ENCODE data around the gene EHD4.

DNA sequence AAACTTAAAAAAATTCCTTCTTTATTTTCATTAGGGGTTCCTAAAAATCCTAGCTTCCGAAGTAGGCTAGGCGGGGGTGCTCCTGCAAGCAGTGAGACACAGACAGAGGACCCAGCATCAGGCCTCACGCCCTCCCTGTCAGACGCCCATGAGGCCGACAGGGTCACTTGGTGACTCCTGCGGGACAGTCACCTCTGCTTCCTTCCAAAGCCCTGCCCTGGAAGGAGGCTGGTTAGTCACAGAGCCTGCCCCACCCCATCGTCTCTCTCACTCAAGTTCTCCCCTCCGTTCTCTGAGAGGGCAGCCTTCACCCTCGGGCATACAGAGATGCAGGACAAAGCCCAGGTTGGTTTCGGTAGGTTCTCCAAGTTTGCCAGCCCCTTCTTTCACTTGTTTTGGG is 38.6 kb downstream of the EHD4 start:
- TF ChIP-seq, protein P1, sequence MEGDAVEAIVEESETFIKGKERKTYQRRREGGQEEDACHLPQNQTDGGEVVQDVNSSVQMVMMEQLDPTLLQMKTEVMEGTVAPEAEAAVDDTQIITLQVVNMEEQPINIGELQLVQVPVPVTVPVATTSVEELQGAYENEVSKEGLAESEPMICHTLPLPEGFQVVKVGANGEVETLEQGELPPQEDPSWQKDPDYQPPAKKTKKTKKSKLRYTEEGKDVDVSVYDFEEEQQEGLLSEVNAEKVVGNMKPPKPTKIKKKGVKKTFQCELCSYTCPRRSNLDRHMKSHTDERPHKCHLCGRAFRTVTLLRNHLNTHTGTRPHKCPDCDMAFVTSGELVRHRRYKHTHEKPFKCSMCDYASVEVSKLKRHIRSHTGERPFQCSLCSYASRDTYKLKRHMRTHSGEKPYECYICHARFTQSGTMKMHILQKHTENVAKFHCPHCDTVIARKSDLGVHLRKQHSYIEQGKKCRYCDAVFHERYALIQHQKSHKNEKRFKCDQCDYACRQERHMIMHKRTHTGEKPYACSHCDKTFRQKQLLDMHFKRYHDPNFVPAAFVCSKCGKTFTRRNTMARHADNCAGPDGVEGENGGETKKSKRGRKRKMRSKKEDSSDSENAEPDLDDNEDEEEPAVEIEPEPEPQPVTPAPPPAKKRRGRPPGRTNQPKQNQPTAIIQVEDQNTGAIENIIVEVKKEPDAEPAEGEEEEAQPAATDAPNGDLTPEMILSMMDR (IDR thresholded peaks at IDR 0.05): no peak
- TF ChIP-seq BHLHE40 (IDR thresholded peaks at IDR 0.05; ENCODE audit: low read depth, low read length): no peak
- no peak for TF ChIP-seq CHD2 (IDR thresholded peaks at IDR 0.05; ENCODE audit: low read length, partially characterized antibody)
- no peak for TF ChIP-seq RAD21 (conservative IDR thresholded peaks at IDR 0.05 in 1 of 2, IDR thresholded peaks at IDR 0.05 in 1 of 2)
- TF ChIP-seq, protein P2, sequence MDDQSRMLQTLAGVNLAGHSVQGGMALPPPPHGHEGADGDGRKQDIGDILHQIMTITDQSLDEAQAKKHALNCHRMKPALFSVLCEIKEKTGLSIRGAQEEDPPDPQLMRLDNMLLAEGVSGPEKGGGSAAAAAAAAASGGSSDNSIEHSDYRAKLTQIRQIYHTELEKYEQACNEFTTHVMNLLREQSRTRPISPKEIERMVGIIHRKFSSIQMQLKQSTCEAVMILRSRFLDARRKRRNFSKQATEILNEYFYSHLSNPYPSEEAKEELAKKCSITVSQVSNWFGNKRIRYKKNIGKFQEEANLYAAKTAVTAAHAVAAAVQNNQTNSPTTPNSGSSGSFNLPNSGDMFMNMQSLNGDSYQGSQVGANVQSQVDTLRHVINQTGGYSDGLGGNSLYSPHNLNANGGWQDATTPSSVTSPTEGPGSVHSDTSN (IDR thresholded peaks at IDR 0.05): no peak

Data from A549 (cell line).